ENCODE results near the gene ZFYVE26.

Gene ZFYVE26

DNA sequence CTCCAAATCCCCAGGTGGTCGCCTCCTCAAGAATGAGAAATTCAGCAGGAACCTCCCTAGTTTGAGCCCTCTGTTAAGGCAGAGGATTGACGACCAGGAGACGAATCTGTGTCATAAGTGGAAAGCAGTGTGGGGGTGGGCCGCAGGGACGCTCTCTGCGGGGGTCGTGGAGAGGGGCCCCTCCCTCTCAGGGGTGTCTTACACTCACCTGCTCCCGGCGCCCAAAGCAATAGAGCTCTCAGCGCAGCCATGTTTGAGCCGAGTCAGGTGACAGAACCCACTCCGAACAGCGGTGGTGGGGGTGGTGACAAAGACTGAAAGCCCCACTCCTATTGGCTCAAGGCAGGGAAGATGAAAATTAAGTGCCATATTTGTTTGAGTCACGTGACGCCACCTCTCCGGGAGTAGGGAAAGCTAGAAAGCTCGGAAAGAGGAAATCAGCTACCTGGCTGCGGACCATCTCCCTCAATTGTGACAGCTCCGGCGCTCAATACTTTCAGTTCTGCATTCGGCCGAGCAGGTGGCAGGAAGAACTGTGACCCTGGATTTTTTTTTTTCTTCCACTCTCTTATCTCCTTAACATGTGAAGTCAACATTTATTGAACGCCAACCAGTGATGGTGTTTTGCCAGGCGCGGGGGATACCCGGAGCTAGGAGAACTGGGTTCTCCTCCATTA, at the start of gene ZFYVE26 (continued):
- TF ChIP-seq SALL2 (tag by site-specific recombination; IDR thresholded peaks at IDR 0.05; ENCODE audit: borderline replicate concordance) (no peak), ZNF112 (tag by site-specific recombination; IDR thresholded peaks at IDR 0.05) (no peak), ZSCAN30 (tag by site-specific recombination; IDR thresholded peaks at IDR 0.05) (no peak), ZNF121 (tag by site-specific recombination; IDR thresholded peaks at IDR 0.05) (no peak), SP2 (tag by site-specific recombination; IDR thresholded peaks at IDR 0.05) (peak; percentile 74), ZNF114 (tag by site-specific recombination; IDR thresholded peaks at IDR 0.05) (no peak), ZNF169 (tag by site-specific recombination; IDR thresholded peaks at IDR 0.05) (no peak), ZIC2 (tag by site-specific recombination; IDR thresholded peaks at IDR 0.05) (peak; percentile 49), ZNF362 (tag by site-specific recombination; IDR thresholded peaks at IDR 0.05) (no peak), BCL11A (tag by site-specific recombination; IDR thresholded peaks at IDR 0.05; ENCODE audit: low read depth) (no peak), GLIS2 (tag by site-specific recombination; IDR thresholded peaks at IDR 0.05) (peak; percentile 86), ZNF140 (tag by site-specific recombination; IDR thresholded peaks at IDR 0.05) (no peak), ZNF76 (tag by site-specific recombination; IDR thresholded peaks at IDR 0.05; ENCODE audit: borderline replicate concordance, low read depth) (no peak), ZBTB48 (tag by site-specific recombination; IDR thresholded peaks at IDR 0.05) (no peak), ZNF707 (tag by site-specific recombination; IDR thresholded peaks at IDR 0.05) (no peak), ZNF398 (tag by site-specific recombination; IDR thresholded peaks at IDR 0.05) (no peak; the same call in 1 of the 2 replicates), PRDM2 (tag by site-specific recombination; IDR thresholded peaks at IDR 0.05; ENCODE audit: borderline replicate concordance) (no peak), ZNF366 (tag by site-specific recombination; conservative IDR thresholded peaks at IDR 0.05) (peak; percentile 67), SETDB1 (IDR thresholded peaks at IDR 0.05; ENCODE audit: insufficient read length, low read length) (no peak), MEIS1 (CRISPR knock-in tag; IDR thresholded peaks at IDR 0.05; ENCODE audit: borderline replicate concordance) (no peak), KLF7 (tag by site-specific recombination; IDR thresholded peaks at IDR 0.05; ENCODE audit: borderline replicate concordance) (no peak), KLF1 (tag by site-specific recombination; IDR thresholded peaks at IDR 0.05) (no peak), ZFP3 (tag by site-specific recombination; IDR thresholded peaks at IDR 0.05; ENCODE audit: low read depth) (no peak), ZNF223 (tag by site-specific recombination; IDR thresholded peaks at IDR 0.05) (no peak), ZNF843 (tag by site-specific recombination; IDR thresholded peaks at IDR 0.05) (no peak)
- TF ChIP-seq, protein P1, sequence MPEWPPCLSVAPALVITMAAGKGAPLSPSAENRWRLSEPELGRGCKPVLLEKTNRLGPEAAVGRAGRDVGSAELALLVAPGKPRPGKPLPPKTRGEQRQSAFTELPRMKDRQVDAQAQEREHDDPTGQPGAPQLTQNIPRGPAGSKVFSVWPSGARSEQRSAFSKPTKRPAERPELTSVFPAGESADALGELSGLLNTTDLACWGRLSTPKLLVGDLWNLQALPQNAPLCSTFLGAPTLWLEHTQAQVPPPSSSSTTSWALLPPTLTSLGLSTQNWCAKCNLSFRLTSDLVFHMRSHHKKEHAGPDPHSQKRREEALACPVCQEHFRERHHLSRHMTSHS (tag by site-specific recombination; IDR thresholded peaks at IDR 0.05): no peak
- TF ChIP-seq, protein P2, sequence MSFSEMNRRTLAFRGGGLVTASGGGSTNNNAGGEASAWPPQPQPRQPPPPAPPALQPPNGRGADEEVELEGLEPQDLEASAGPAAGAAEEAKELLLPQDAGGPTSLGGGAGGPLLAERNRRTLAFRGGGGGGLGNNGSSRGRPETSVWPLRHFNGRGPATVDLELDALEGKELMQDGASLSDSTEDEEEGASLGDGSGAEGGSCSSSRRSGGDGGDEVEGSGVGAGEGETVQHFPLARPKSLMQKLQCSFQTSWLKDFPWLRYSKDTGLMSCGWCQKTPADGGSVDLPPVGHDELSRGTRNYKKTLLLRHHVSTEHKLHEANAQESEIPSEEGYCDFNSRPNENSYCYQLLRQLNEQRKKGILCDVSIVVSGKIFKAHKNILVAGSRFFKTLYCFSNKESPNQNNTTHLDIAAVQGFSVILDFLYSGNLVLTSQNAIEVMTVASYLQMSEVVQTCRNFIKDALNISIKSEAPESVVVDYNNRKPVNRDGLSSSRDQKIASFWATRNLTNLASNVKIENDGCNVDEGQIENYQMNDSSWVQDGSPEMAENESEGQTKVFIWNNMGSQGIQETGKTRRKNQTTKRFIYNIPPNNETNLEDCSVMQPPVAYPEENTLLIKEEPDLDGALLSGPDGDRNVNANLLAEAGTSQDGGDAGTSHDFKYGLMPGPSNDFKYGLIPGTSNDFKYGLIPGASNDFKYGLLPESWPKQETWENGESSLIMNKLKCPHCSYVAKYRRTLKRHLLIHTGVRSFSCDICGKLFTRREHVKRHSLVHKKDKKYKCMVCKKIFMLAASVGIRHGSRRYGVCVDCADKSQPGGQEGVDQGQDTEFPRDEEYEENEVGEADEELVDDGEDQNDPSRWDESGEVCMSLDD (tag by site-specific recombination; IDR thresholded peaks at IDR 0.05): no peak
